WTC11 (cell line): Measurements from ENCODE around the gene TMCC2.

Experiments
- FOXJ3 ChIP-seq: sonication (generic); formaldehyde crosslinking; IDR thresholded peaks from 2 replicates; pipeline ENCODE4 v1.9.0; 2021; ENCODE audit warnings: missing genetic modification reagents, mild to moderate bottlenecking, borderline replicate concordance
- SP1 ChIP-seq: sonication (generic); formaldehyde crosslinking; conservative IDR thresholded peaks from 2 replicates; pipeline ENCODE4 v1.8.1; 2022; ENCODE audit warnings: missing genetic modification reagents
- USF2 ChIP-seq: sonication (generic); formaldehyde crosslinking; IDR thresholded peaks from 2 replicates; pipeline ENCODE4 v1.8.1; 2023; ENCODE audit warnings: mild to moderate bottlenecking, missing genetic modification reagents, moderate library complexity
- ZNF121 ChIP-seq: sonication (generic); formaldehyde crosslinking; IDR thresholded peaks from 2 replicates; pipeline ENCODE4 v1.8.0; 2023; ENCODE audit warnings: missing genetic modification reagents
- TF ChIP-seq, protein P1 (sequence below): fragments of 200-600 bp; IDR thresholded peaks from 2 replicates; pipeline ENCODE4 v1.8.0; 2022; ENCODE audit warnings: antibody characterized with exemption
- TF ChIP-seq, protein P2 (sequence below): sonication (generic); formaldehyde crosslinking; IDR thresholded peaks from 2 replicates; pipeline ENCODE4 v1.8.0; 2022; ENCODE audit warnings: mild to moderate bottlenecking, missing genetic modification reagents

DNA sequence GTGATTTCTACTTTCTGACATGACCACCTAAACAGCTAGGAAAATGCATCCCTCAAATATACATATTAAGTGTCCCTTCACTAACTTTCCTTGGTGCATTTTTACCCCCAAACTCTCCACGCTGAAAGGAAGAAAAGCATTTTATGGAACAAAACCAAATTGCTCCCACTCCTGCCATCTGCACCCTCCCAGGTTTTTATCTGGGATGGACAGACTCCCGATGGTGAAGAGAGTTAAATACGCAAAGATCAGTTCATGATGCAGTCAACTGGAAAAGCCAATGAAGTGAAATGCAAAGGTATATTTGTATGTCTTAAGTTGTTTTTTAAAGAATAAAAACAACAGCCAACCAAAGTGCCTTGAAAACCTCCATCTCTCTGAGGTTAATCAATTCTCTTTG is 18.9 kb upstream of the TMCC2 start:
- TF ChIP-seq, protein P1, sequence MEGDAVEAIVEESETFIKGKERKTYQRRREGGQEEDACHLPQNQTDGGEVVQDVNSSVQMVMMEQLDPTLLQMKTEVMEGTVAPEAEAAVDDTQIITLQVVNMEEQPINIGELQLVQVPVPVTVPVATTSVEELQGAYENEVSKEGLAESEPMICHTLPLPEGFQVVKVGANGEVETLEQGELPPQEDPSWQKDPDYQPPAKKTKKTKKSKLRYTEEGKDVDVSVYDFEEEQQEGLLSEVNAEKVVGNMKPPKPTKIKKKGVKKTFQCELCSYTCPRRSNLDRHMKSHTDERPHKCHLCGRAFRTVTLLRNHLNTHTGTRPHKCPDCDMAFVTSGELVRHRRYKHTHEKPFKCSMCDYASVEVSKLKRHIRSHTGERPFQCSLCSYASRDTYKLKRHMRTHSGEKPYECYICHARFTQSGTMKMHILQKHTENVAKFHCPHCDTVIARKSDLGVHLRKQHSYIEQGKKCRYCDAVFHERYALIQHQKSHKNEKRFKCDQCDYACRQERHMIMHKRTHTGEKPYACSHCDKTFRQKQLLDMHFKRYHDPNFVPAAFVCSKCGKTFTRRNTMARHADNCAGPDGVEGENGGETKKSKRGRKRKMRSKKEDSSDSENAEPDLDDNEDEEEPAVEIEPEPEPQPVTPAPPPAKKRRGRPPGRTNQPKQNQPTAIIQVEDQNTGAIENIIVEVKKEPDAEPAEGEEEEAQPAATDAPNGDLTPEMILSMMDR, result no peak
- TF ChIP-seq ZNF121, result no peak
- TF ChIP-seq SP1, result no peak
- TF ChIP-seq, protein P2, sequence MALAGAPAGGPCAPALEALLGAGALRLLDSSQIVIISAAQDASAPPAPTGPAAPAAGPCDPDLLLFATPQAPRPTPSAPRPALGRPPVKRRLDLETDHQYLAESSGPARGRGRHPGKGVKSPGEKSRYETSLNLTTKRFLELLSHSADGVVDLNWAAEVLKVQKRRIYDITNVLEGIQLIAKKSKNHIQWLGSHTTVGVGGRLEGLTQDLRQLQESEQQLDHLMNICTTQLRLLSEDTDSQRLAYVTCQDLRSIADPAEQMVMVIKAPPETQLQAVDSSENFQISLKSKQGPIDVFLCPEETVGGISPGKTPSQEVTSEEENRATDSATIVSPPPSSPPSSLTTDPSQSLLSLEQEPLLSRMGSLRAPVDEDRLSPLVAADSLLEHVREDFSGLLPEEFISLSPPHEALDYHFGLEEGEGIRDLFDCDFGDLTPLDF (CRISPR knock-in tag), result no peak
- TF ChIP-seq FOXJ3, result no peak
- no peak for TF ChIP-seq USF2 (CRISPR knock-in tag)
